Cortex of kidney (tissue), 1 donor: ENCODE measurements around the gene ZNF182.
"Not testable (repeated sequence)": the region's sequence is repeated elsewhere in the genome, so short reads cannot be mapped to it uniquely, and the experiment has no call there.

Experiments
- DNase-seq: peaks from one replicate; lab custom pipeline; 2025; lab: John Stamatoyannopoulos, UW

The ZNF182 gene

GRCh38 chrX:48003758-48004457 lies at the start of gene ZNF182:
ZNF182 (minus strand) TSS chrX:48003989; CDS start chrX:48002609, 1,380 bp downstream.
- peak; percentile 9 for DNase-seq

DNA sequence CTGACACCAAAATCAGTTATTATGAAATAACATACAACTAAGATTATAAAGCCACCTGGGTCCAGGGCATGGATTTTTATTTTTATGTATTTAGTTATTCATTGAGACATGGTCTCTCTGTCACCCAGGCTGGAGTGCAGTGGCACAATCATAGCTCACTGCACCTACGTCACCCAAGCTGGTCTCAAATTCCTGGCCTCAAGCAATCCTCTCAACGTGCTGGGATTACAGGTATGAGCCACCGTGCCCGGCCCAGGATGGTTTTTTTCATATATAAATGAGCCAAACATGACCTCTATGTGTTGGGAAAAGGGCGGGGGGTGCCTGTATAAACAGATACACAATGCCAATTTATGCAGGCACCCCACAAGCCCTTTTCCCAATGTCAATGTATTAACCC lies 43.1 kb upstream of the ZNF182 start:
- DNase-seq: no peak

GRCh38 chrX:48045410-48046311 lies 41.9 kb upstream of the ZNF182 start:
- no peak for DNase-seq

- no peak for DNase-seq
Measured at GRCh38 chrX:48043056-48043455, 39.3 kb upstream of the ZNF182 start.

DNA sequence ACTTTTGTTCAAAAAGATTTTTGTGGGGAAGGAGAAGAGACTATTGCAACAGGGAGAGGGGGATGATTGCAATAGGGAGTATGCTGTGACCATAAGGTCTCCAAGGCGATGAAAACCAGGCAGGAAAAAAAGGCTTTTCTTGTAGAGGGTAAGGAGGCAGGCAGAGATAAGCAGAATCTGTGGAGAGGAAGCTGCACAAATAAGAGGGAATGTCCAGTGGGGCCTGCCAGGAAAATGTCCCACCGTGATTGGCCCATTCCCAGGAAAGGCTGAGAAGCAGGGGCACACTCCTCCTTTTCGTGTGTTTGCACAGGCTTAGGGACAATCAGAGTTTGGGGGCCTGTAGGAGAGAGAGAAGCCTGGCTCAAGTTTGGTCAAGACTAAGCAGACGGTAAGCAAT lies 32.1 kb upstream of the ZNF182 start:
- DNase-seq: no peak

- DNase-seq: not testable (repeated sequence)
Measured at GRCh38 chrX:48030641-48031173, 26.9 kb upstream of the ZNF182 start.

- DNase-seq: no peak
Measured at GRCh38 chrX:48030237-48030636, 26.4 kb upstream of the ZNF182 start.

- no peak for DNase-seq
Measured at GRCh38 chrX:48028091-48028490, 24.3 kb upstream of the ZNF182 start.

GRCh38 chrX:48027545-48027944 lies 23.8 kb upstream of the ZNF182 start:
- not testable (repeated sequence) for DNase-seq

- no peak for DNase-seq
Measured at GRCh38 chrX:48025561-48025960, 21.8 kb upstream of the ZNF182 start.

- DNase-seq: no peak
Measured at GRCh38 chrX:48022738-48023137, 18.9 kb upstream of the ZNF182 start.

- DNase-seq: no peak
Measured at GRCh38 chrX:48022100-48022499, 18.3 kb upstream of the ZNF182 start.

GRCh38 chrX:48021026-48021900 lies 17.5 kb upstream of the ZNF182 start:
- DNase-seq: no peak

- DNase-seq: not testable (repeated sequence)
Measured at GRCh38 chrX:48020472-48020871, 16.7 kb upstream of the ZNF182 start.

DNA sequence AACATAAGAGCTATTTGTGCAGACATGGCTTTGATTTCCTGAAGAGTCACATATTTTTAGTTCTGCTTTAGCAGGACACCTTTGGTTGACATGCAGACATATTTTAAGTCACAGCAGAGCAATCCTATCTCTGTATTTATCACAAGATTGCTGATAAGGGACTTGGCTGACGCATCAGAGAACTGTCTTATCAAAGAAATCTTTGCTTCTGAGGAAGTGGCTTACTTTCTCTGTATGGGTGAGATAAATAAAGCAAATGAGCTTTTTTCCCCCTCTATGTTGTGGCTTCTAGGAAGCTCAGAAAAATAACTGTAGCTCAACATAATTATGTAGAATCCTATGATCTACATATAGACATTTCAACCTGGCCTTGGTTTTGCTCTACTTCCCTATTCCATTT lies 16.1 kb upstream of the ZNF182 start:
- DNase-seq: not testable (repeated sequence)

DNA sequence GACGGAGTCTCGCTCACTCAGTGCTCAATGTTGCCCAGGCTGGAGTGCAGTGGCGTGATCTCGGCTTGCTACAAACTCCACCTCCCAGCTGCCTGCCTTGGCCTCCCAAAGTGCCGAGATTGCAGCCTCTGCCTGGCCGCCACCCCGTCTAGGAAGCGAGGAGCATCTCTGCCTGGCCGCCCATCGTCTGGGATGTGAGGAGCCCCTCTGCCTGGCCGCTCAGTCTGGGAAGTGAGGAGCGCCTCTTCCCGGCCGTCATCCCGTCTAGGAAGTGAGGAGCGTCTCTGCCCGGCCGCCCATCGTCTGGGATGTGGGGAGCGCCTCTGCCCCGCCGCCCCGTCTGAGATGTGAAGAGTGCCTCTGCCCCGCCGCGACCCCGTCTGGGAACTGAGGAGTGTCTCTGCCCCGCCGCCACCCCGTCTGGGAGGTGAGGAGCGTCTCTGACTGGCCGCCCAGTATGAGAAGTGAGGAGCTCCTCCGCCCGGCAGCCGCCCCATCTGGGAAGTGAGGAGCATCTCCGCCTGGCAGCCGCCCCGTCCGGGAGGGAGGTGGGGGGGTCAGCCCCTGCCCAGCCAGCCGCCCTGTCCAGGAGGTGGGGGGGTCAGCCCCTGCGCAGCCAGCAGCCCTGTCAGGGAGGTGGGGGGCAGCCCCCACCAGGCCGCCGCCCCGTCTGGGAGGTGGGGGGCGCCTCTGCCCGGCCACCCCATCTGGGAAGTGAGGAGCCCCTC lies 13.0 kb upstream of the ZNF182 start:
- DNase-seq: not testable (repeated sequence)

DNA sequence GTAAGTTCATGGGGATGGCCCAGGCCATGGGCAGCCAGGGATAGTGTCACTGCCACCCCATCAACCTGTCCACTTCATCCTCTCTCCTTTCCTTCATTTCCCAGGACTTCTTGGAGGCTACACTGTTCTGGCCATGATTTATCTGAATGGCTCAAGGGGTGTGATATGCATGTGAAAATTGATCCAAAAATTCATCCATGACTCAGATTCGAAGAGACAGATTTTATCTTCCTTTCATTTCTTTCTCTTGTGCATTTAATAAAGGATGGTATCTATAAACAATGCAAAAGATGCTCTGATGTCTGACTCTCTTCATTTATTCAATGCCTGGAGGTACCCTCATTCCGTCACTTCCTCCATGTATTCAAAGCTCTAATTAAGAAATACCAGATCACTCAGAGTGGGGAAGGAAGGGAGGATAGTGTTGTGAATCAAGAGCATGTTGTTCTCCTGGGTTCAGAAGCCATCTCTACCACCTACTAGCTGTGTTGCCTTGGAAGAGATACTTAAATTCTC lies 5.7 kb upstream of the ZNF182 start:
- DNase-seq: not testable (repeated sequence)

DNA sequence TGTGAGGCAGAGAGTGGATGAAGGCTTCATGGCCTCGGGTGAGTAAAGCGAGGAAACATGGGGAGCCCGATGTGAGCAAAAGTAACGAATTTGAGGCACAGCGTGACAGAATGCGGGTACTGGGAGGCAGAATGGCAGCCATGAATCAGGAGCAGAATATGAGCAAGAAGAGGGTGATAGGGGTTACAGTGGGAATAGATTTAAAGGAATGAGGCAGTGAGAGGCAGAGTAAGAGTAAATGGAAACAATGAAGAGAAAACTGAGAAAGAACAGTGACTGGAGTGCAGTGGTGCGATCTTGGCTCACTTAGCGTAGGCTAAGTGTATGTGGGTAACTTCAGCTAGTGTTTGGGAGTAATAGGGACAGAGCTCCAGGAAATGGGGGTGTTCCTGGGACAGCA lies 2.9 kb upstream of the ZNF182 start, which contains the start of gene SPACA5:
Gene SPACA5, plus strand, starts transcription at position 301 of the 400 bp plus-strand sequence. CDS start 815 bp downstream, outside the sequence.
- DNase-seq: not testable (repeated sequence)

DNA sequence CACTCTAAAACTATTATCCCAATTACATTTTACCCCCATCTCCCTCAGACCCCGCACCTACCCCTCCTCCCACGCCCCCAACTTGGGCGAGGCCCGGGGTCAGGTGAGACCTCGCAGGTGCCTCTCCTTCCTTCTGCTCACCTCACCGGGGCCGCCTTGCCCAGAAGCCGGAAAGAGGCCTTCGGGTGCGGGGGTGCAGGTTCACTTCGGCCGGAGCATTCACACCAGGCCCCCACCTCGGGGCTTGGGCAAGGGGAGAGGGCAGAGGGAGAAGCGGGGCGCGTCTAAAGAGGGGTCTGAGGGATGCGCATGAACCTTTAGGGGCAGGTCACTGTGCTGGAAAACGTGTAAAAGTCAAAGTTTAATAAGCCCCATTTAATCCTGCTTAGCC lies 427 bp downstream of the ZNF182 start:
- no peak for DNase-seq

- no peak for DNase-seq
Measured at GRCh38 chrX:48002929-48003328, 860 bp downstream of the ZNF182 start.

DNA sequence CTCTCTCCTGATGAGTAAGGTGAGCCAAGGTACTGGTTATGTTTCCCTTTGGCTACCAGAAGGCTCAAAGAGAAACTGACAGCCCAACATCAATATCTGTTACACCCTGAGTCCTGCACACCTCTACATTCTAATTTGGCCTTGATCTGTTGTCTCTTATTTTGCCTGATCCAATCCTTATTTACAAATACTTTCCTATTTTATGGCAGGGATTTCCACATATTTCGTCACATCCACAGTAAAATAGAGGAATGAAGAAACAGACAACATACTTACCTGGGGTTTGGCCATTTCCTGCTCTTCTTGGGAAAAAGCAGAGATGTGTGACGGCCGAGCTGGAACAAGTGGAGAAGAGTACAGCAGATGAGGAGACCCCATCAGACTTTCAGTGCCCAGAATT lies 1.5 kb downstream of the ZNF182 start:
- no peak for DNase-seq
